ENCODE measurements around the gene MRTFA. TPM values are rescaled to one million over a fixed set of nuclear protein-coding genes. Genes with fewer than 3 reads are reported as not detected.
A peak's percentile ranks its signal among the peaks of the same experiment; 100 is the strongest.

The MRTFA gene
- total RNA-seq, 4 donors from 2014 or later, result 36.3 to 98.2 (median 78.1) TPM

DNA sequence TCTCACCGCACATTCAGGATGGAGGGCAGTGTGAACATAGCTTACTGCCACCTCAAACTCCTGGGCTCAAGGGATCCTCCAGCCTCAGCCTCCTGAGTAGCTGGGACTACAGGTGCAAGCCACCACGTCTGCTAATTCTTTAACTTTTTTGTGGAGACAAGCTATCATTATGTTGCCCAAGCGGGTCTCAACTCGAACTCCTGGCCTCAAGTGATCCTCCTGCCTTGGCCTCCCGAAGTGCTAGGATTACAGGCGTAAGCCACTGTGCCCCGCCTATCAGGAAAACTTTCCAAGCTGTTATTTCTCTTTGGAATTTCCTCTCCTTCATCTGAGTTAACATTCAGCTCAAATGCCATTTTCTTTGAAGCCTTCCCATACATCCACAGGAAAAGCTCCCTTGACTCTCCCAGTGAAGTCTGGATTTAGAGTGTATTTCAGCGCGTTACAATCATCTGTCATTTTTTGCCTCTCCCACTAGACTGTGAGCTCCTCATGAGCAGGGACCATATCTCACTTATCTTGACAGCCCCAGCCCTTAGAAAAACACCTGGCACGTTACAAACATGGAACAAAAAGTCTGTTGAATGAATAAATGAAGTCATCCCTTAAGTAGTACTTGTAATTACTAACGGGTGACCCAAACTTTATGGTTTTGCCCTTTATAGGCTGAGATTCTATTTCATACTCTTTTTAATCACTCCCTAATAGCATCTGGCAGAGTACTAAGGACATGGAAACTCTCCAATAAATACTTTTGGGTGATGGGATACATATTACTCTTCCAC, 2.2 kb downstream of the MRTFA start:
- H3K9me3 ChIP-seq, result no peaks in the 10 kb centered on the region
- DNase-seq, result no peak
- no peak overlapping the region for H3K4me3 ChIP-seq
- H3K27ac ChIP-seq, result peak overlapping the region in 1 of 4 donors; percentile 16
- H3K27me3 ChIP-seq, result no peaks in the 10 kb centered on the region
- H3K4me1 ChIP-seq, result peaks cover 0 to 34% (median 6%) of the 10 kb centered on the region in 4 donors
- H3K36me3 ChIP-seq, result no peaks in the 10 kb centered on the region
- TF ChIP-seq POLR2A (IDR thresholded peaks at IDR 0.05) (no peak), CTCF (IDR thresholded peaks at IDR 0.05) (no peak)

DNA sequence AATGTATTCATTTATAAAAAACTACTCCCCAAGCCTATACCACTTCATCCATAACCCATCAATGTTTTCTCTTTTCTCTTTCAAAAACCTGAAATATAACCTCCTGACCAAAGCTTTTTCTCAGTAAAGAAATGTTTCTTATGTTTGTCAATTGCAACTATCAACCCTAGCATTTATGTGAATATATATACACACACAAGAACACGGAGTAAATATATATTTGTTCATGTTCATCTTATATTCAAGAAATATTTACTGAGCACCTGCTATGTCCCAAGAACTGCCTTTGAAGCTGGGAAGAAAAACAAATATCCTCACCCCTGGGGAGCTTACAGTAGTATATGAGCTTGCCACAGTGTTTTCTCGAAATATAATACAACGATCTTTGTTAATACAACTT, 3.5 kb downstream of the MRTFA start:
- Histone ChIP-seq H3K4me1 (peaks cover 0 to 34% (median 12%) of the 10 kb centered on the region in 4 donors), H3K9me3 (no peaks in the 10 kb centered on the region), H3K4me3 (no peak overlapping the region), H3K27ac (no peak overlapping the region), H3K27me3 (no peaks in the 10 kb centered on the region), H3K36me3 (no peaks in the 10 kb centered on the region)
- DNase-seq, result no peak
- no peak for TF ChIP-seq CTCF (IDR thresholded peaks at IDR 0.05)
- TF ChIP-seq POLR2A (IDR thresholded peaks at IDR 0.05), result no peak

- DNase-seq, result no peak
- Histone ChIP-seq H3K9me3 (no peaks in the 10 kb centered on the region), H3K27me3 (no peaks in the 10 kb centered on the region), H3K4me3 (no peak overlapping the region), H3K36me3 (no peaks in the 10 kb centered on the region), H3K4me1 (peaks cover 0 to 37% (median 12%) of the 10 kb centered on the region in 4 donors), H3K27ac (no peak overlapping the region)
- TF ChIP-seq POLR2A (IDR thresholded peaks at IDR 0.05), result no peak
- TF ChIP-seq CTCF (IDR thresholded peaks at IDR 0.05), result no peak
These were observed 4.6 kb downstream of the MRTFA start for GRCh38 chr22:40631925-40632324.

DNA sequence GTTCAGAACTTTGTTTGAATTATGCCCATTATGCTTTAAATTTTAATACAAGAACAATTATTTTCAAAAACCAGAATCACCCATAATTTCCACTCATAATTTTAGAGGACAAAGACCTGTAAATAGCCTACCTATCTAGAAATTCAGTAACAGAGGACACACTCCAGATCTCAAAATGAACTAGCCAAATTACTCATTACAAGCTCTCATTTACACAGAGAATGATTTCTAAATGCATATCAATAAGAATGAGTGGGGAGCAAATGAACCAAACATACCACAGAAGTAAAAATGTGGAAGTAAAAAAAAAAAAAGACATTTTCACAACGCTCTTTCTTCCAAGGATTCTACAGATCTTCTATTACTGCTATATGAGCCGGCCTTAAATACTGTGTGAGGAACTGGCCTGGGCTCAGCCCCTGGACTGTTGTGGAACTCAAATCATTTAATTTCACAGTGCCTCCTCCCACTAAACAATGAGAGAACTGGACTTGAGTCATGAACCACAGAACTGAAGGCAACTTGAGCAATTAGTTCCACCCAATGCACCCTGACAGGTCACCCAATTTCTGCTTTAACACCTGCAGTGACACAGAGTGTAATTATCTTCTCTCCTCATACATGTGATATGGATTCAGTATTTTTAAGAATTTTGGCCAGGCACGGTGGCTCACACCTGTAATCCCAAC, 8.0 kb downstream of the MRTFA start:
- no peak for TF ChIP-seq CTCF (IDR thresholded peaks at IDR 0.05)
- DNase-seq, result no peak
- Histone ChIP-seq H3K9me3 (no peaks in the 10 kb centered on the region), H3K4me1 (peaks cover 0 to 20% (median 6%) of the 10 kb centered on the region in 4 donors), H3K36me3 (no peaks in the 10 kb centered on the region), H3K27ac (no peak overlapping the region), H3K4me3 (no peak overlapping the region), H3K27me3 (no peaks in the 10 kb centered on the region)

- no peaks in the 10 kb centered on the region for H3K36me3 ChIP-seq
- TF ChIP-seq POLR2A (IDR thresholded peaks at IDR 0.05), result no peak
- TF ChIP-seq CTCF (IDR thresholded peaks at IDR 0.05), result peak in 1 of 6 experiments; percentile 13
- no peak overlapping the region for H3K4me3 ChIP-seq
- H3K9me3 ChIP-seq, result no peaks in the 10 kb centered on the region
- DNase-seq, result no peak
- no peak overlapping the region for H3K27ac ChIP-seq
- no peaks in the 10 kb centered on the region for H3K27me3 ChIP-seq
- peaks cover 0 to 20% (median 6%) of the 10 kb centered on the region in 4 donors for H3K4me1 ChIP-seq
These were observed 8.9 kb downstream of the MRTFA start for GRCh38 chr22:40627612-40628011.
